ENCODE data around the gene METTL8. TPM values are rescaled to one million over a fixed set of nuclear protein-coding genes. Genes with fewer than 3 reads are reported as not detected.
"Not testable (repeated sequence)": the region's sequence is repeated elsewhere in the genome, so short reads cannot be mapped to it uniquely, and the experiment has no call there.

METTL8 gene
- total RNA-seq, 4 donors from 2014 or later = 28.6 to 44.0 (median 37.3) TPM

DNA sequence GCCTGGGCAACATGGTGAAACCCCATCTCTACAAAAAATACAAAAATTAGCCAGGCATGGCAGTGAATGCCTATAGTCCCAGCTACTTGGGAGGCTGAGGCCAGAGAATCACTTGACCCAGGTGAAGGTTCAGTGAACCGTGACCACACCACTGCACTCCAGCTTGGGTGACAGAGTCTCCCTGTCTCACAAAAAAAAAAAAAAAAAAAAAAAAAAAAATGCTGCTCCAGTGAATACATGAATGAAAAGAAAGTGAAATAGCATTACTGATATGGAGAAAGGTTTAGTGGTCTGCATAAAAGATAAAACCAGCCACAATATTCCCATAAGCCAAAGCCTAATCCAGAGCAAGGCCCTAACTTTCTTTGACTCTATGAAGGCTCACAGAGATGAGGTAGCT is 44.5 kb downstream of the METTL8 start:
- WGBS, 2 donors (ENCODE audit: low coverage in 1 of 2) = 100% methylated on average over 1 of the region's 1 CpG; no CpG with 5 or more reads in 1 of the 2 donors
- no peaks in the 10 kb centered on the region for H3K4me1 ChIP-seq
- TF ChIP-seq POLR2AphosphoS5 (IDR thresholded peaks at IDR 0.05) (no peak), EP300 (IDR thresholded peaks at IDR 0.05) (no peak), POLR2A (IDR thresholded peaks at IDR 0.05) (no peak)
- TF ChIP-seq, protein P1, sequence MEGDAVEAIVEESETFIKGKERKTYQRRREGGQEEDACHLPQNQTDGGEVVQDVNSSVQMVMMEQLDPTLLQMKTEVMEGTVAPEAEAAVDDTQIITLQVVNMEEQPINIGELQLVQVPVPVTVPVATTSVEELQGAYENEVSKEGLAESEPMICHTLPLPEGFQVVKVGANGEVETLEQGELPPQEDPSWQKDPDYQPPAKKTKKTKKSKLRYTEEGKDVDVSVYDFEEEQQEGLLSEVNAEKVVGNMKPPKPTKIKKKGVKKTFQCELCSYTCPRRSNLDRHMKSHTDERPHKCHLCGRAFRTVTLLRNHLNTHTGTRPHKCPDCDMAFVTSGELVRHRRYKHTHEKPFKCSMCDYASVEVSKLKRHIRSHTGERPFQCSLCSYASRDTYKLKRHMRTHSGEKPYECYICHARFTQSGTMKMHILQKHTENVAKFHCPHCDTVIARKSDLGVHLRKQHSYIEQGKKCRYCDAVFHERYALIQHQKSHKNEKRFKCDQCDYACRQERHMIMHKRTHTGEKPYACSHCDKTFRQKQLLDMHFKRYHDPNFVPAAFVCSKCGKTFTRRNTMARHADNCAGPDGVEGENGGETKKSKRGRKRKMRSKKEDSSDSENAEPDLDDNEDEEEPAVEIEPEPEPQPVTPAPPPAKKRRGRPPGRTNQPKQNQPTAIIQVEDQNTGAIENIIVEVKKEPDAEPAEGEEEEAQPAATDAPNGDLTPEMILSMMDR (IDR thresholded peaks at IDR 0.05) = no peak

DNA sequence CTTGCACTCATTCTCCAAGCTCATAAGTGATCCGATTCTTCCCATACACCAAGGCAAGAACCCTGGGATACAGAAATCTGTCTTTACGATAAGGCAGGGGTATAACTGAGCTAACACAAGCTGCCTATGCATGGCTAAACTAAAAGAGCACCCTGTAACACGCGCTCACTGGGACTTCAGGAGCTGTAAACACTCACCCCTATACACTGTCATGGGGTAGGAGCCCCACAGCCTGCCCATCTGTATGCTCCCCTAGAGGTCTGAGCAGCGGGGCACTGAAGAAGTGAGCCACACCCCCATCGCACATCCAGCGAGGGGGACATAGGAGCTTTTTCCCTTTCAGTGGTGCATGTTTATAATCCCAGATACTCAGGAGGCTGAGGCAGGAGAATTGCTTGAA is 46.7 kb downstream of the METTL8 start:
- no peaks in the 10 kb centered on the region for H3K27me3 ChIP-seq
- 92 to 100% methylated on average over 1 to 2 of the region's 7 CpGs for WGBS, 2 donors (ENCODE audit: low coverage in 1 of 2)

More for the DNA sequence above, 44.5 kb downstream of the METTL8 start:
- Histone ChIP-seq H3K4me3 (no peak overlapping the region), H3K27me3 (no peaks in the 10 kb centered on the region), H3K9me3 (no peaks in the 10 kb centered on the region), H3K36me3 (no peaks in the 10 kb centered on the region), H3K27ac (no peak overlapping the region)
- ATAC-seq = no peak

DNA sequence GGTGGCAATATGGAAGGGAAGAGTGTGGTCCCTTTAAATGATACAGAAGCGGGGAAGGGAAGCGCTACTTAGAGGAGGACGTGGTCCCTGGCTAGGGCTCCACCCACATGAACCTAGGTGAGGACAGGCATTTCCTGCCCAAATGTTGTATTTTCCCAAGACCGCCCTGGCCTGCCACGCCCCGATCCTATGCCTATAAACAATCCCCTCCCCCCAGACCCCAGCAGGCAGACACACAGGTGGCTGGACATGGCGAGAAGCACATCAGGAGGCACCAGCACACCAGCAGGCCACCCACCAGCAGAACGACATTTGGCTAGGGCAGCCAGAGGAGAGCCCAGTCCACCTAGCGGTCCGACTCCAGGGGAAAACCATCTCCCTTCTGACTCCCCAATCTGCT is 47.2 kb downstream of the METTL8 start:
- ATAC-seq = no peak
- TF ChIP-seq POLR2A (IDR thresholded peaks at IDR 0.05) (no peak), POLR2AphosphoS5 (IDR thresholded peaks at IDR 0.05) (no peak), EP300 (IDR thresholded peaks at IDR 0.05) (no peak)
- TF ChIP-seq, protein P1 (IDR thresholded peaks at IDR 0.05) = no peak
- Histone ChIP-seq H3K4me3 (no peak overlapping the region), H3K36me3 (no peaks in the 10 kb centered on the region), H3K9me3 (no peaks in the 10 kb centered on the region), H3K27ac (no peak overlapping the region), H3K27me3 (no peaks in the 10 kb centered on the region), H3K4me1 (no peaks in the 10 kb centered on the region)
- 81 to 95% methylated on average over 4 to 10 of the region's 10 CpGs for WGBS, 2 donors (ENCODE audit: low coverage in 1 of 2)

More for the DNA sequence above, 46.7 kb downstream of the METTL8 start:
- no peak overlapping the region for H3K27ac ChIP-seq
- no peak for ATAC-seq
- H3K36me3 ChIP-seq = no peaks in the 10 kb centered on the region
- TF ChIP-seq EP300 (IDR thresholded peaks at IDR 0.05) (no peak), POLR2A (IDR thresholded peaks at IDR 0.05) (no peak)
- TF ChIP-seq, protein P1 (IDR thresholded peaks at IDR 0.05) = no peak
- H3K4me1 ChIP-seq = no peaks in the 10 kb centered on the region
- H3K9me3 ChIP-seq = no peaks in the 10 kb centered on the region
- H3K4me3 ChIP-seq = no peak overlapping the region

DNA sequence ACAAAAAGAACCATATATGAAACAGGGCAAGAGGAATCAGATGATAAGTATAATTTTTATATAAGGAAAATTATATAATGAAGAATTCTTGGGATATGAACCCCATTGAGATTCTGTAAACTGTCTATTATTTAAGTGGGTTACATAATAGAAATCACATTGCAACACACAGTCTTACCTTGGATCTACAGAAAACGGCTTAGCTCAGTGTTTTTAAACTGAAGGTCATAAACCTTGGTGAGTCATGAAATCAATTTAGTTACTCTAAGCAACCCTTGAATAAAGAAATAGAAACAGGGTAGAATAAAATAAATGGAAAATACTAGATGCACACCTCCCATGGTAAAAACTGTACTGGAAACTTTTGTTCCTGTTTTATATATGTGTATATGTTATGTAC is 50.7 kb downstream of the METTL8 start:
- no peak overlapping the region for H3K27ac ChIP-seq
- no peak overlapping the region for H3K4me3 ChIP-seq
- H3K36me3 ChIP-seq = no peaks in the 10 kb centered on the region
- H3K4me1 ChIP-seq = no peaks in the 10 kb centered on the region
- no peaks in the 10 kb centered on the region for H3K27me3 ChIP-seq
- 33 to 42% methylated on average over 1 of the region's 1 CpG for WGBS, 2 donors (ENCODE audit: low coverage in 1 of 2)
- H3K9me3 ChIP-seq = peaks cover 0 to 6% (median 0%) of the 10 kb centered on the region in 3 donors
- TF ChIP-seq POLR2A (IDR thresholded peaks at IDR 0.05) = no peak
- no peak for TF ChIP-seq EP300 (IDR thresholded peaks at IDR 0.05)
- no peak for TF ChIP-seq POLR2AphosphoS5 (IDR thresholded peaks at IDR 0.05)
- TF ChIP-seq, protein P1 (IDR thresholded peaks at IDR 0.05) = no peak
- no peak for ATAC-seq

DNA sequence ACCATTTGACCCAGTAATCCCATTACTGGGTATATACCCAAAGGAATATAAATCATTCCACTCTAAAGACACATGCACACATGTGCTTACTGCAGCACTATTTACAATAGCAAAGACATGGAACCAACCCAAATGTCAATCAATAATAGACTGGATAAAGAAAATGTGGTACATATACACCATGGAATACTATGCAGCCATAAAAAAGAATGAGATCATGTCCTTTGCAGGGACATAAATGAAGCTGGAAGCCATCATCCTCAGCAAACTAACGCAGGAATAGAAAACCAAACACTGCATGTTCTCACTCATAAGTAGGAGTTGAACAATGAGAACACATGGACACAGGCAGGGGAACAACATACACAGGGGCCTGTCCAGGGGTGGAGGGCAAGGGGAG is 51.6 kb downstream of the METTL8 start:
- H3K4me1 ChIP-seq, H3K4me3 ChIP-seq, H3K27me3 ChIP-seq, ATAC-seq, H3K27ac ChIP-seq, H3K36me3 ChIP-seq: not testable (repeated sequence)
- H3K9me3 ChIP-seq = peaks cover 0 to 11% (median 0%) of the 10 kb centered on the region in 3 donors
- 100% methylated on average over 1 of the region's 1 CpG for WGBS, 2 donors (ENCODE audit: low coverage in 1 of 2)

DNA sequence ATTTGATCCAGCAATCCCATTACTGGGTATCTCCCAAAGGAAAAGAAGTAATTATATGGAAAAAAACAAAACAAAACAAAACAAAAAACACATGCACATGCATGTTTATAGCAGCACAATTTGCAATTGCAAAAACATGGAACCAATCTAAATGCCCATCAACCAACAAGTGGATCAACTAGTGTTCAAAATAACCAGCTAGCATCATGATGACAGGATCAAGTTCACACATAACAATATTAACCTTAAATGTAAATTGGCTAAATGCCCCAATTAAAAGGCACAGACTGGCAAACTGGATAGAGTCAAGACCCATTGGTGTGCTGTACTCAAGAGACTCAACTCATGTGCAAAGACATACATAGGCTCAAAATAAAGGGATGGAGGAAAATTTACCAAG is 55.9 kb downstream of the METTL8 start:
- peaks cover 0 to 11% (median 0%) of the 10 kb centered on the region in 3 donors for H3K9me3 ChIP-seq
- ATAC-seq, H3K4me1 ChIP-seq, H3K27ac ChIP-seq, H3K4me3 ChIP-seq, H3K36me3 ChIP-seq, H3K27me3 ChIP-seq: not testable (repeated sequence)
